Effector CD4-positive, alpha-beta T cell (primary cell): Measurements from ENCODE around the gene ICA1L.

Source experiments
- DNase-seq: peaks from one replicate; pipeline ENCODE4 v3.0.0-alpha.2; 2020

Gene ICA1L

GRCh38 chr2:202782940-202783558 lies 88.5 kb downstream of the ICA1L start:
- DNase-seq = no peak

GRCh38 chr2:202780514-202781021 lies 91.0 kb downstream of the ICA1L start:
- DNase-seq = no peak

GRCh38 chr2:202778217-202778616 lies 93.3 kb downstream of the ICA1L start:
- no peak for DNase-seq

GRCh38 chr2:202774104-202774503 lies 97.5 kb downstream of the ICA1L start:
- DNase-seq = no peak

GRCh38 chr2:202773301-202773973 lies 98.1 kb downstream of the ICA1L start:
- DNase-seq = no peak

GRCh38 chr2:202771741-202772460 lies 99.7 kb downstream of the ICA1L start:
- no peak for DNase-seq

GRCh38 chr2:202771336-202771735 lies 100.2 kb downstream of the ICA1L start:
- no peak for DNase-seq

GRCh38 chr2:202769201-202769600 lies 102.4 kb downstream of the ICA1L start:
- DNase-seq = no peak

- no peak for DNase-seq
Measured at GRCh38 chr2:202768273-202768672, 103.3 kb downstream of the ICA1L start.

- DNase-seq = no peak
Measured at GRCh38 chr2:202765436-202765835, 106.1 kb downstream of the ICA1L start.

- no peak for DNase-seq
Measured at GRCh38 chr2:202764991-202765390, 106.6 kb downstream of the ICA1L start.

- DNase-seq = no peak
Measured at GRCh38 chr2:202763916-202764315, 107.7 kb downstream of the ICA1L start.

- no peak for DNase-seq
Measured at GRCh38 chr2:202762556-202762955, 109.0 kb downstream of the ICA1L start.

- no peak for DNase-seq
Measured at GRCh38 chr2:202760848-202761247, 110.7 kb downstream of the ICA1L start.

GRCh38 chr2:202758604-202759003 lies 113.0 kb downstream of the ICA1L start:
- DNase-seq = no peak

GRCh38 chr2:202758128-202758527 lies 113.4 kb downstream of the ICA1L start:
- DNase-seq = no peak

- no peak for DNase-seq
Measured at GRCh38 chr2:202757339-202757738, 114.2 kb downstream of the ICA1L start.

GRCh38 chr2:202756598-202756997 lies 115.0 kb downstream of the ICA1L start:
- DNase-seq = no peak

- no peak for DNase-seq
Measured at GRCh38 chr2:202754936-202755335, 116.6 kb downstream of the ICA1L start.

- DNase-seq = no peak
Measured at GRCh38 chr2:202752071-202752470, 119.5 kb downstream of the ICA1L start.

- DNase-seq = no peak
Measured at GRCh38 chr2:202750763-202751427, 120.7 kb downstream of the ICA1L start.

- no peak for DNase-seq
Measured at GRCh38 chr2:202749477-202749876, 122.1 kb downstream of the ICA1L start.

GRCh38 chr2:202743613-202744012 lies 128.0 kb downstream of the ICA1L start:
- no peak for DNase-seq
